Measurements from ENCODE around the gene CNOT11. TPM values are rescaled to one million over a fixed set of nuclear protein-coding genes. Genes with fewer than 3 reads are reported as not detected.
A peak's percentile ranks its signal among the peaks of the same experiment; 100 is the strongest.

Gene CNOT11
- total RNA-seq, 1 experiment from 2014 or later, result 57.8 TPM

DNA sequence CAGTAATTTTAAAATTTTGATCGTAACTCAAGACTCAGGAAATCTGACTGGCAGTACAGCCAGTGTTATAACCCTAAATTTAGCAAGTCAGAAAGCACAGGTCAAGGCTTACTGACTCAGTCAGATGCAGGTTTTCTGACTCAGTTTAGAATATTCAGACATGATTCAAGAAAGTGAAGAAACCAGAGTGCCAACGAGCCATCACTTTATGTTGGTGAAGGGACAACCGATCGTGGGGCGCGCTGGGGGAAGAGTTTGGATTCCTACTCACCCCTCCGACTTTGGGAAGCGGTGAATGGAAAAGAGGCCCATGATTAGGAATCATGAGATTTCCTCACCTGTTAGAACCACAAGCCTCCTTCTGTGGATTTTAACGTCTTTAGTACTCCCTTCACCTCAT lies 54.8 kb downstream of the CNOT11 start:
- Histone ChIP-seq H3K4me3 (replicated peaks in 1 of 2; ENCODE audit: low read depth in 1 of 2, low read length in 2 of 2) (peak overlapping the region; percentile 72 to 86), H4K20me1 (ENCODE audit: insufficient read depth) (peaks cover 3% of the 10 kb centered on the region; the same call in 1 of the 2 replicates), H3K36me3 (ENCODE audit: control insufficient read depth in 1 of 2, insufficient read depth in 2 of 2, low read length in 2 of 2) (peaks cover 0 to 6% of the 10 kb centered on the region in 2 experiments; a peak in 1 of 4 replicates), H3K79me2 (ENCODE audit: insufficient read depth, low read length) (peaks cover 59% of the 10 kb centered on the region), H3K4me2 (ENCODE audit: low read length) (peak overlapping the region; percentile 84), H3K4me1 (ENCODE audit: control insufficient read depth in 1 of 2, insufficient read depth in 2 of 2, low read length in 2 of 2) (peaks cover 16 to 43% of the 10 kb centered on the region in 2 experiments), H2AFZ (ENCODE audit: low read depth, low read length, poor library complexity, severe bottlenecking) (no peak overlapping the region), H3K9me2 (ENCODE audit: insufficient read depth) (no peaks in the 10 kb centered on the region), H3K27me3 (ENCODE audit: insufficient read depth, low read length) (no peaks in the 10 kb centered on the region), H3K9me3 (ENCODE audit: control insufficient read depth in 1 of 2, insufficient read depth in 1 of 2, low read depth in 1 of 2, low read length in 2 of 2) (no peaks in the 10 kb centered on the region), H3K27ac (ENCODE audit: low read depth, low read length) (peak overlapping the region; percentile 75; the same call in 1 of the 2 replicates), H3K9ac (ENCODE audit: low read length) (peak overlapping the region; percentile 89)
- POLR2A ChIA-PET, result interaction anchor here (1.2 kb wide), 1 partner anchor 26 kb away, joined by 3 read pairs; no protein-coding TSS in a partner anchor
- RAD21 ChIA-PET (ENCODE audit: low non-redundant PET in 1 of 2, low total read pairs in 2 of 2, uncharacterized antibody in 2 of 2, unreplicated experiment in 2 of 2), result no interaction called here
- BruUV-seq (replicated peaks), result no TSS peak
- CTCF ChIA-PET, result no interaction called here
- DNase-seq (ENCODE audit: low read depth, low spot score) (no peak), ATAC-seq (no peak)
- intact Hi-C loops (cut with micrococcal nuclease), result no loop called here
- TF ChIP-seq RAD21 (IDR thresholded peaks at IDR 0.05; ENCODE audit: low read depth) (no peak), POLR2AphosphoS5 (IDR thresholded peaks at IDR 0.05; ENCODE audit: low read depth, low read length) (no peak), CEBPB (IDR thresholded peaks at IDR 0.05; ENCODE audit: low read depth) (no peak), ZFX (IDR thresholded peaks at IDR 0.05) (no peak), ZNF274 (IDR thresholded peaks at IDR 0.05; ENCODE audit: low read depth, low read length) (no peak), ATF3 (IDR thresholded peaks at IDR 0.05) (no peak), POLR2A (IDR thresholded peaks at IDR 0.05; ENCODE audit: borderline replicate concordance, extremely low read depth, insufficient read depth, insufficient read length) (no peak), SRF (IDR thresholded peaks at IDR 0.05; ENCODE audit: low read depth) (no peak), EGR1 (IDR thresholded peaks at IDR 0.05; ENCODE audit: low read depth) (no peak), EZH2phosphoT487 (IDR thresholded peaks at IDR 0.05; ENCODE audit: borderline replicate concordance) (no peak), ZBTB33 (IDR thresholded peaks at IDR 0.05; ENCODE audit: extremely low read depth, insufficient replicate concordance, low read length) (no peak)
- TF ChIP-seq, protein P1, sequence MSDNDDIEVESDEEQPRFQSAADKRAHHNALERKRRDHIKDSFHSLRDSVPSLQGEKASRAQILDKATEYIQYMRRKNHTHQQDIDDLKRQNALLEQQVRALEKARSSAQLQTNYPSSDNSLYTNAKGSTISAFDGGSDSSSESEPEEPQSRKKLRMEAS (IDR thresholded peaks at IDR 0.05), result no peak

Data from HCT116 (cell line).